CD14-positive monocyte (primary cell): ENCODE results near the gene RNF17. TPM values are rescaled to one million over a fixed set of nuclear protein-coding genes. Genes with fewer than 3 reads are reported as not detected.

Source experiments
- DNase-seq, 3 donors: peaks; one replicate each; pipeline ENCODE4 v3.0.0-alpha.2; 2011 to 2022
- H2AFZ ChIP-seq: 2 replicates; pipeline ENCODE4 v1.6.0; 2012; ENCODE audit warnings: mild to moderate bottlenecking, low read depth, low read length, inconsistent platforms; ENCODE audit not compliant: insufficient read depth, poor library complexity, severe bottlenecking
- H3K27ac ChIP-seq, 2 donors: 1 replicate in 1 of 2; 2 replicates in 1 of 2; pipeline ENCODE4 v1.5.1; 2012 to 2013; ENCODE audit warnings: low read length in 2 of 2, control low read depth in 1 of 2, inconsistent platforms in 1 of 2, low read depth in 1 of 2, mild to moderate bottlenecking in 1 of 2
- H3K27me3 ChIP-seq, 2 donors: one replicate each; pipeline versions ENCODE4 v1.6.0 to v1.6.1; 2011 to 2013; ENCODE audit warnings: low read length in 2 of 2; ENCODE audit not compliant: control insufficient read depth in 2 of 2, insufficient read depth in 2 of 2
- H3K36me3 ChIP-seq, 2 donors: replicated peaks in 1 of 2; 1 replicate in 1 of 2; 2 replicates in 1 of 2; pipeline versions ENCODE4 v1.5.1 to v1.6.1; 2012 to 2013; ENCODE audit warnings: low read length in 2 of 2, control low read depth in 1 of 2, inconsistent platforms in 1 of 2, mild to moderate bottlenecking in 1 of 2; ENCODE audit not compliant: insufficient read depth in 2 of 2, control insufficient read depth in 1 of 2
- H3K4me1 ChIP-seq, 2 donors: 1 replicate in 1 of 2; 2 replicates in 1 of 2; pipeline versions ENCODE4 v1.5.1 to v1.6.1; 2012 to 2013; ENCODE audit warnings: low read length in 2 of 2, control low read depth in 1 of 2, inconsistent platforms in 1 of 2, mild to moderate bottlenecking in 1 of 2, moderate library complexity in 1 of 2; ENCODE audit not compliant: insufficient read depth in 2 of 2, control insufficient read depth in 1 of 2
- H3K4me2 ChIP-seq: replicated peaks from 2 replicates; pipeline ENCODE3; 2012; ENCODE audit warnings: low read length, moderate library complexity, mild to moderate bottlenecking; ENCODE audit not compliant: poor library complexity, severe bottlenecking; ENCODE audit errors: extremely low read depth
- H3K4me3 ChIP-seq, 3 experiments: fragments of 200-600 bp in 1 of 3; sonication (generic) in 1 of 3; replicated peaks in 1 of 3; 1 replicate in 2 of 3; 2 replicates in 1 of 3; pipeline ENCODE4 v1.5.1; 2011 to 2013; ENCODE audit warnings: low read length in 3 of 3, mild to moderate bottlenecking in 3 of 3, control low read depth in 2 of 3, low read depth in 2 of 3, inconsistent platforms in 1 of 3, moderate library complexity in 1 of 3
- H3K79me2 ChIP-seq: 2 replicates; pipeline ENCODE4 v1.6.0; 2012; ENCODE audit warnings: mild to moderate bottlenecking, control low read depth, inconsistent platforms, low read length, moderate library complexity; ENCODE audit not compliant: insufficient read depth
- H3K9ac ChIP-seq: 2 replicates; pipeline ENCODE4 v1.6.0; 2017; ENCODE audit warnings: low read length, mild to moderate bottlenecking; ENCODE audit not compliant: insufficient read depth, poor library complexity, severe bottlenecking
- H3K9me3 ChIP-seq, 2 donors: replicated peaks in 1 of 2; 1 replicate in 1 of 2; 2 replicates in 1 of 2; pipeline versions ENCODE4 v1.5.1 to v1.6.1; 2012 to 2013; ENCODE audit warnings: low read length in 2 of 2, control low read depth in 1 of 2; ENCODE audit not compliant: control insufficient read depth in 1 of 2, insufficient read depth in 1 of 2
- H4K20me1 ChIP-seq: 2 replicates; pipeline ENCODE4 v1.6.0; 2012; ENCODE audit warnings: mild to moderate bottlenecking, low read length, control low read depth, moderate library complexity; ENCODE audit not compliant: insufficient read depth
- H3K27ac Mint-ChIP-seq, 7 donors: one replicate each; pipeline ENCODE4 v1.8.0; 2020; ENCODE audit warnings: mild to moderate bottlenecking in 7 of 7, mixed read lengths in 7 of 7, moderate library complexity in 6 of 7, inconsistent platforms in 2 of 7
- H3K27me3 Mint-ChIP-seq, 3 donors: one replicate each; pipeline ENCODE4 v1.8.0; 2021 to 2022; ENCODE audit warnings: low read depth in 3 of 3, mild to moderate bottlenecking in 3 of 3, mixed read lengths in 3 of 3, moderate library complexity in 3 of 3, inconsistent platforms in 1 of 3
- H3K36me3 Mint-ChIP-seq, 2 donors: one replicate each; pipeline ENCODE4 v1.8.0; 2020; ENCODE audit warnings: mixed read lengths in 2 of 2, inconsistent platforms in 1 of 2, mild to moderate bottlenecking in 1 of 2
- H3K4me1 Mint-ChIP-seq: one replicate; pipeline ENCODE4 v1.8.0; 2020; ENCODE audit warnings: mild to moderate bottlenecking, mixed read lengths
- H3K4me3 Mint-ChIP-seq, 2 donors: one replicate each; pipeline ENCODE4 v1.8.0; 2020; ENCODE audit warnings: mild to moderate bottlenecking in 2 of 2, mixed read lengths in 2 of 2, moderate library complexity in 1 of 2
- H3K9me3 Mint-ChIP-seq, 7 donors: one replicate each; pipeline ENCODE4 v1.8.0; 2020 to 2022; ENCODE audit warnings: mixed read lengths in 7 of 7, mild to moderate bottlenecking in 6 of 7, moderate library complexity in 6 of 7, inconsistent platforms in 2 of 7
- WGBS: methylation state at CpG from one replicate; pipeline ENCODE4 v1.1.5; 2013; ENCODE audit warnings: missing lambda C conversion rate; ENCODE audit not compliant: insufficient coverage; 5-methylcytosine and 5-hydroxymethylcytosine counted together
- intact Hi-C, 2 donors: fragments of 100-400 bp; cut with micrococcal nuclease; formaldehyde crosslinking; loops; one replicate each; pipeline versions ENCODE4 v1.15.0 to v1.15.1; 2023
- polyA minus RNA-seq: library from RNA; depleted of rRNA, polyadenylated mRNA; stranded (reverse); fragments of >200 nt; gene quantifications from 2 replicates; pipeline ENCODE4 v1.2.3, GENCODE V29; 2012
- polyA plus RNA-seq, 3 donors: library from polyadenylated mRNA; depleted of rRNA in 1 of 3; unstranded in 2 of 3; stranded (reverse) in 1 of 3; fragments of 300-500 nt in 2 of 3; fragments of >200 nt in 1 of 3; fragmentation: Illumina TruSeq in 2 of 3; gene quantifications; 1 replicate in 2 of 3; 2 replicates in 1 of 3; pipeline ENCODE4 v1.2.3, GENCODE V29; 2012 to 2021
- total RNA-seq, 12 experiments: library from RNA in 1 of 12; stranded (reverse) in 1 of 12; fragments of 120-200 nt in 1 of 12; gene quantifications; one replicate each; pipeline ENCODE4 v1.2.4 and lab custom pipeline; 2013 to 2026; ENCODE audit warnings: mixed read lengths in 6 of 12, inconsistent platforms in 1 of 12
- TF ChIP-seq, protein P1 (sequence below): fragments of 200-600 bp; IDR thresholded peaks from one replicate; pipeline ENCODE4 v1.8.0; 2022; ENCODE audit warnings: antibody characterized with exemption, mild to moderate bottlenecking

The RNF17 gene, protein sequence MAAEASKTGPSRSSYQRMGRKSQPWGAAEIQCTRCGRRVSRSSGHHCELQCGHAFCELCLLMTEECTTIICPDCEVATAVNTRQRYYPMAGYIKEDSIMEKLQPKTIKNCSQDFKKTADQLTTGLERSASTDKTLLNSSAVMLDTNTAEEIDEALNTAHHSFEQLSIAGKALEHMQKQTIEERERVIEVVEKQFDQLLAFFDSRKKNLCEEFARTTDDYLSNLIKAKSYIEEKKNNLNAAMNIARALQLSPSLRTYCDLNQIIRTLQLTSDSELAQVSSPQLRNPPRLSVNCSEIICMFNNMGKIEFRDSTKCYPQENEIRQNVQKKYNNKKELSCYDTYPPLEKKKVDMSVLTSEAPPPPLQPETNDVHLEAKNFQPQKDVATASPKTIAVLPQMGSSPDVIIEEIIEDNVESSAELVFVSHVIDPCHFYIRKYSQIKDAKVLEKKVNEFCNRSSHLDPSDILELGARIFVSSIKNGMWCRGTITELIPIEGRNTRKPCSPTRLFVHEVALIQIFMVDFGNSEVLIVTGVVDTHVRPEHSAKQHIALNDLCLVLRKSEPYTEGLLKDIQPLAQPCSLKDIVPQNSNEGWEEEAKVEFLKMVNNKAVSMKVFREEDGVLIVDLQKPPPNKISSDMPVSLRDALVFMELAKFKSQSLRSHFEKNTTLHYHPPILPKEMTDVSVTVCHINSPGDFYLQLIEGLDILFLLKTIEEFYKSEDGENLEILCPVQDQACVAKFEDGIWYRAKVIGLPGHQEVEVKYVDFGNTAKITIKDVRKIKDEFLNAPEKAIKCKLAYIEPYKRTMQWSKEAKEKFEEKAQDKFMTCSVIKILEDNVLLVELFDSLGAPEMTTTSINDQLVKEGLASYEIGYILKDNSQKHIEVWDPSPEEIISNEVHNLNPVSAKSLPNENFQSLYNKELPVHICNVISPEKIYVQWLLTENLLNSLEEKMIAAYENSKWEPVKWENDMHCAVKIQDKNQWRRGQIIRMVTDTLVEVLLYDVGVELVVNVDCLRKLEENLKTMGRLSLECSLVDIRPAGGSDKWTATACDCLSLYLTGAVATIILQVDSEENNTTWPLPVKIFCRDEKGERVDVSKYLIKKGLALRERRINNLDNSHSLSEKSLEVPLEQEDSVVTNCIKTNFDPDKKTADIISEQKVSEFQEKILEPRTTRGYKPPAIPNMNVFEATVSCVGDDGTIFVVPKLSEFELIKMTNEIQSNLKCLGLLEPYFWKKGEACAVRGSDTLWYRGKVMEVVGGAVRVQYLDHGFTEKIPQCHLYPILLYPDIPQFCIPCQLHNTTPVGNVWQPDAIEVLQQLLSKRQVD (N-terminal part only)
- total RNA-seq (2013) = not detected
- polyA plus RNA-seq = not detected
- not detected in 2 replicates for polyA minus RNA-seq
- total RNA-seq (lab: John Stamatoyannopoulos, UW) = 0 to 4.4 (median 0.52) reads per million in 11 experiments

DNA sequence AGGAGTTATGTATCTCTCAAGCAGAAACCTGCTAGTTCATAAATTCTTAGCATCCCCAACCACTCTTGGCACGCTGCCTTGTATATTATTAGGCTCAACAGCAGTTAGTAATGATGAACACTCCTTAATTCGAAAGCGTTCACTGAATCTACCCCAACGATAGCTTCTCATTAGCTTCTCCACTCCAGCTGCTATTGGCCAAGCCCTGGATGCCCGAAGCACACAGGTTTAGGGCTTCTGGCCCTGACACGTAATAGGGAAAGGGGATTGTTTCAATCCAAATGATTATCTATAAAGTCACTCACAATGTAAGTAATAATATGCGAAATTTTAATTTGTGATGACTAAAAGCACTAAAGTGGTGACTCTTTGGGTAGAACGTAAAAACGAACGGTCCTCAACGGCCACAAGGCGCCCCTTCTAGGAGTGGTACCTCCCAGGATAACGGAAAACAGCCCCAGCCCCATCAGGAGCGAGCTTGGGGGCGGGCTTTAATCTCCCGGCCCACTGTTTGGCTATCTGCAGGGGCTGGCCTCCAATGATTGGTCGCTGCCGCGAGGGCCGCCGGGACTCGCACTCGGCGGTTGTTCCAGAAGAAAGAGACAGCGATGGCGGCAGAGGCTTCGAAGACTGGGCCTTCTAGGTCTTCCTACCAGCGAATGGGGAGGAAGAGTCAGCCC lies at the start of gene RNF17:
RNF17 (plus strand) TSS at position 574 of the 680 bp plus-strand sequence; CDS start at position 609, 35 bp downstream.
- DNase-seq = no peak
- Histone ChIP-seq H3K4me3 (no peak within 1 kb of the TSS), H4K20me1 (no peaks in the 10 kb centered on the region), H3K36me3 (no peaks in the 10 kb centered on the region), H3K4me1 (no peaks in the 10 kb centered on the region), H3K4me2 (no peak within 1 kb of the TSS), H3K79me2 (no peaks in the 10 kb centered on the region), H3K9me3 (peaks cover 0 to 11% of the 10 kb centered on the region in 2 donors), H3K27ac (no peak within 1 kb of the TSS), H3K27me3 (peaks cover 0 to 3% of the 10 kb centered on the region in 2 donors), H3K9ac (no peak within 1 kb of the TSS), H2AFZ (no peak within 1 kb of the TSS)
- intact Hi-C loops = no loop called here
- H3K4me1 Mint-ChIP-seq = no peaks in the 10 kb centered on the region
- no peaks in the 10 kb centered on the region for H3K36me3 Mint-ChIP-seq
- TF ChIP-seq, protein P1, sequence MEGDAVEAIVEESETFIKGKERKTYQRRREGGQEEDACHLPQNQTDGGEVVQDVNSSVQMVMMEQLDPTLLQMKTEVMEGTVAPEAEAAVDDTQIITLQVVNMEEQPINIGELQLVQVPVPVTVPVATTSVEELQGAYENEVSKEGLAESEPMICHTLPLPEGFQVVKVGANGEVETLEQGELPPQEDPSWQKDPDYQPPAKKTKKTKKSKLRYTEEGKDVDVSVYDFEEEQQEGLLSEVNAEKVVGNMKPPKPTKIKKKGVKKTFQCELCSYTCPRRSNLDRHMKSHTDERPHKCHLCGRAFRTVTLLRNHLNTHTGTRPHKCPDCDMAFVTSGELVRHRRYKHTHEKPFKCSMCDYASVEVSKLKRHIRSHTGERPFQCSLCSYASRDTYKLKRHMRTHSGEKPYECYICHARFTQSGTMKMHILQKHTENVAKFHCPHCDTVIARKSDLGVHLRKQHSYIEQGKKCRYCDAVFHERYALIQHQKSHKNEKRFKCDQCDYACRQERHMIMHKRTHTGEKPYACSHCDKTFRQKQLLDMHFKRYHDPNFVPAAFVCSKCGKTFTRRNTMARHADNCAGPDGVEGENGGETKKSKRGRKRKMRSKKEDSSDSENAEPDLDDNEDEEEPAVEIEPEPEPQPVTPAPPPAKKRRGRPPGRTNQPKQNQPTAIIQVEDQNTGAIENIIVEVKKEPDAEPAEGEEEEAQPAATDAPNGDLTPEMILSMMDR = no peak
- H3K9me3 Mint-ChIP-seq = peaks cover 0 to 19% (median 8%) of the 10 kb centered on the region in 7 donors
- 94% methylated on average over 14 of the region's 28 CpGs for WGBS
- no peak within 1 kb of the TSS for H3K4me3 Mint-ChIP-seq
- H3K27ac Mint-ChIP-seq = no peak within 1 kb of the TSS
- peaks cover 2 to 4% (median 3%) of the 10 kb centered on the region in 3 donors for H3K27me3 Mint-ChIP-seq
